Right lobe of liver (tissue), 6 donors: ENCODE data around the gene TTC7B. TPM values are rescaled to one million over a fixed set of nuclear protein-coding genes. Genes with fewer than 3 reads are reported as not detected.

ENCODE experiments used
- ATAC-seq, 4 donors: fragments of 200-7000 bp; cut with Tn5 transposase; one replicate each; pipeline ENCODE4 v1.9.1; 2020; ENCODE audit warnings: mild to moderate bottlenecking in 4 of 4, moderate library complexity in 4 of 4
- DNase-seq, 3 donors: peaks; one replicate each; pipeline ENCODE4 v3.0.0-alpha.2; 2020
- H3K27ac ChIP-seq, 3 donors: fragments of 200-600 bp; one replicate each; pipeline ENCODE4 v1.8.0; 2022
- H3K27me3 ChIP-seq, 2 donors: fragments of 200-600 bp; one replicate each; pipeline ENCODE4 v1.8.0; 2022
- H3K36me3 ChIP-seq, 4 donors: fragments of 200-600 bp; sonication (generic) in 1 of 4; one replicate each; pipeline versions ENCODE4 v1.5.1 to v1.8.0; 2017 to 2022; ENCODE audit warnings: control low read depth in 1 of 4
- H3K4me1 ChIP-seq, 4 donors: fragments of 200-600 bp; sonication (generic) in 1 of 4; one replicate each; pipeline versions ENCODE4 v1.5.1 to v1.8.0; 2017 to 2022; ENCODE audit warnings: control low read depth in 1 of 4
- H3K4me3 ChIP-seq, 3 donors: fragments of 200-600 bp; one replicate each; pipeline ENCODE4 v1.8.0; 2022
- H3K9me3 ChIP-seq, 4 donors: fragments of 200-600 bp; sonication (generic) in 1 of 4; one replicate each; pipeline versions ENCODE4 v1.5.1 to v1.8.0; 2017 to 2022; ENCODE audit warnings: control low read depth in 1 of 4
- CTCF ChIP-seq, 4 donors: fragments of 200-600 bp in 3 of 4; fragments of 450-650 bp in 1 of 4; IDR thresholded peaks; one replicate each; pipeline versions ENCODE4 v1.5.1 to v1.8.0; 2016 to 2022; ENCODE audit warnings: antibody characterized with exemption in 4 of 4, mild to moderate bottlenecking in 2 of 4
- POLR2A ChIP-seq: fragments of 450-650 bp; IDR thresholded peaks from one replicate; pipeline ENCODE4 v1.6.1; 2017; ENCODE audit warnings: antibody characterized with exemption, mild to moderate bottlenecking
- WGBS: methylation state at CpG from one replicate; pipeline ENCODE4 v1.1.6; 2018; ENCODE audit warnings: low coverage, low lambda C conversion rate; ENCODE audit not compliant: insufficient coverage; ENCODE audit errors: missing lambda C conversion rate; 5-methylcytosine and 5-hydroxymethylcytosine counted together
- intact Hi-C, 2 donors: fragments of 100-400 bp; cut with DNase I; formaldehyde crosslinking; loops; one replicate each; pipeline versions ENCODE4 v1.11.2 to v1.14.1; 2022
- total RNA-seq, 6 experiments: library from RNA; depleted of rRNA in 2 of 6; stranded (reverse); fragments of >200 nt in 2 of 6; fragmentation: NEBNext Ultra II Directional in 3 of 6; extraction: Animal tissue kit (Norgen Biotek cat#: 25700) in 3 of 6; gene quantifications; one replicate each; pipeline versions ENCODE4 v1.1.0 to v1.2.4, GENCODE V29; 2016 to 2023
- donor health status: DM: no; HTN: yes; CAD: no.
- donor health status: DM: no; HTN: no; CAD: no.
- donor health status: DM: no; HTN: no; CAD: no.
- donor health status: DM: no; HTN: yes; CAD: no.
- donor health status: DM: no; HTN: yes; CAD: no.

TTC7B gene
- total RNA-seq, 6 experiments from 2014 or later, result 18.4 to 56.1 (median 37.5) TPM

GRCh38 chr14:90651271-90651804 lies 164.9 kb downstream of the TTC7B start:
- DNase-seq, result no peak
- no peaks in the 10 kb centered on the region for H3K9me3 ChIP-seq
- no peak overlapping the region for H3K4me3 ChIP-seq
- H3K36me3 ChIP-seq, result peaks cover 0 to 7% (median 4%) of the 10 kb centered on the region in 4 donors
- intact Hi-C loops, result no loop called here
- WGBS, result 79% methylated on average over 5 of the region's 5 CpGs
- TF ChIP-seq POLR2A (no peak), CTCF (IDR thresholded peaks at IDR 0.05) (no peak)
- ATAC-seq, result no peak
- no peaks in the 10 kb centered on the region for H3K4me1 ChIP-seq
- H3K27ac ChIP-seq, result no peak overlapping the region
- no peaks in the 10 kb centered on the region for H3K27me3 ChIP-seq

GRCh38 chr14:90649557-90650135 lies 166.6 kb downstream of the TTC7B start:
- Histone ChIP-seq H3K4me1 (no peaks in the 10 kb centered on the region), H3K27ac (no peak overlapping the region), H3K27me3 (no peaks in the 10 kb centered on the region), H3K9me3 (no peaks in the 10 kb centered on the region), H3K4me3 (no peak overlapping the region), H3K36me3 (peaks cover 0 to 6% (median 3%) of the 10 kb centered on the region in 4 donors)
- no peak for DNase-seq
- 96% methylated on average over 3 of the region's 3 CpGs for WGBS
- TF ChIP-seq CTCF (IDR thresholded peaks at IDR 0.05) (no peak), POLR2A (no peak)
- no peak for ATAC-seq
- intact Hi-C loops, result no loop called here

GRCh38 chr14:90649083-90649482 lies 167.1 kb downstream of the TTC7B start:
- DNase-seq (no peak), ATAC-seq (no peak)
- Histone ChIP-seq H3K4me1 (no peaks in the 10 kb centered on the region), H3K27me3 (no peaks in the 10 kb centered on the region), H3K9me3 (no peaks in the 10 kb centered on the region), H3K4me3 (no peak overlapping the region), H3K36me3 (peaks cover 0 to 3% (median 1%) of the 10 kb centered on the region in 4 donors), H3K27ac (no peak overlapping the region)
- WGBS, result 48% methylated on average over 2 of the region's 4 CpGs
- no peak for TF ChIP-seq POLR2A
- no peak for TF ChIP-seq CTCF (IDR thresholded peaks at IDR 0.05)
- intact Hi-C loops, result no loop called here

- WGBS, result 98% methylated on average over 5 of the region's 5 CpGs
- intact Hi-C loops, result no loop called here
- DNase-seq (no peak), ATAC-seq (no peak)
- H3K4me1 ChIP-seq, result no peaks in the 10 kb centered on the region
- TF ChIP-seq CTCF (IDR thresholded peaks at IDR 0.05) (no peak), POLR2A (no peak)
- H3K4me3 ChIP-seq, result no peak overlapping the region
- H3K27me3 ChIP-seq, result no peaks in the 10 kb centered on the region
- peaks cover 0 to 3% (median 3%) of the 10 kb centered on the region in 4 donors for H3K36me3 ChIP-seq
- no peak overlapping the region for H3K27ac ChIP-seq
- no peaks in the 10 kb centered on the region for H3K9me3 ChIP-seq
Measured at GRCh38 chr14:90648421-90648820, 167.8 kb downstream of the TTC7B start.
